Suprapubic skin (tissue), 4 donors: ENCODE measurements around the gene LYAR. TPM values are rescaled to one million over a fixed set of nuclear protein-coding genes. Genes with fewer than 3 reads are reported as not detected.
"Not testable (repeated sequence)": the region's sequence is repeated elsewhere in the genome, so short reads cannot be mapped to it uniquely, and the experiment has no call there.

Source experiments
- DNase-seq, 2 donors: peaks; one replicate each; pipeline ENCODE4 v3.0.0-alpha.2; 2019; ENCODE audit warnings: low spot score in 2 of 2
- H3K27ac ChIP-seq: fragments of 200-600 bp; sonication (generic); one replicate; pipeline ENCODE4 v1.5.1; 2019
- H3K27me3 ChIP-seq: fragments of 200-600 bp; sonication (generic); one replicate; pipeline ENCODE4 v1.5.1; 2019
- H3K36me3 ChIP-seq: fragments of 200-600 bp; sonication (generic); one replicate; pipeline ENCODE4 v1.5.1; 2019
- H3K4me1 ChIP-seq: fragments of 200-600 bp; sonication (generic); one replicate; pipeline ENCODE4 v1.5.1; 2019
- H3K4me3 ChIP-seq: fragments of 200-600 bp; sonication (generic); one replicate; pipeline ENCODE4 v1.5.1; 2019; ENCODE audit warnings: mild to moderate bottlenecking
- H3K9me3 ChIP-seq: fragments of 200-600 bp; sonication (generic); one replicate; pipeline ENCODE4 v1.5.1; 2019
- CTCF ChIP-seq, 2 donors: fragments of 200-600 bp in 1 of 2; fragments of 450-650 bp in 1 of 2; sonication (generic) in 1 of 2; IDR thresholded peaks; one replicate each; pipeline ENCODE4 v1.5.1; 2016 to 2019; ENCODE audit warnings: antibody characterized with exemption in 2 of 2, mild to moderate bottlenecking in 1 of 2, moderate library complexity in 1 of 2
- EP300 ChIP-seq: sonication (generic); formaldehyde crosslinking; IDR thresholded peaks from one replicate; pipeline ENCODE4 v1.6.1; 2017; ENCODE audit warnings: antibody characterized with exemption
- POLR2A ChIP-seq, 2 donors: fragments of 450-650 bp; IDR thresholded peaks; one replicate each; pipeline ENCODE4 v1.6.1; 2017; ENCODE audit warnings: antibody characterized with exemption in 2 of 2, mild to moderate bottlenecking in 2 of 2, moderate library complexity in 2 of 2
- POLR2AphosphoS5 ChIP-seq, 3 donors: sonication (generic); formaldehyde crosslinking; IDR thresholded peaks; one replicate each; pipeline ENCODE4 v1.6.1; 2017; ENCODE audit warnings: antibody characterized with exemption in 3 of 3
- WGBS: methylation state at CpG from one replicate; pipeline ENCODE4 v1.1.5; 2018; 5-methylcytosine and 5-hydroxymethylcytosine counted together
- total RNA-seq, 4 donors: library from RNA; depleted of rRNA; stranded (reverse); fragments of >200 nt; gene quantifications; one replicate each; pipeline ENCODE4 v1.1.0, GENCODE V29; 2016

LYAR gene
- total RNA-seq, 4 donors from 2014 or later: 7.9 to 12.8 (median 10.7) TPM

GRCh38 chr4:4254666-4255065 is 35.3 kb downstream of the LYAR start:
- H3K9me3 ChIP-seq: no peaks in the 10 kb centered on the region
- no peaks in the 10 kb centered on the region for H3K36me3 ChIP-seq
- H3K27ac ChIP-seq: no peak overlapping the region
- DNase-seq: no peak
- TF ChIP-seq CTCF (IDR thresholded peaks at IDR 0.05) (no peak), POLR2AphosphoS5 (IDR thresholded peaks at IDR 0.05) (no peak), EP300 (no peak), POLR2A (IDR thresholded peaks at IDR 0.05) (no peak)
- no peaks in the 10 kb centered on the region for H3K4me1 ChIP-seq
- H3K27me3 ChIP-seq: peaks cover 12% of the 10 kb centered on the region
- WGBS: 64% methylated on average over 6 of the region's 6 CpGs
- H3K4me3 ChIP-seq: no peak overlapping the region

- TF ChIP-seq POLR2AphosphoS5 (IDR thresholded peaks at IDR 0.05) (no peak), CTCF (IDR thresholded peaks at IDR 0.05) (no peak), EP300 (no peak), POLR2A (IDR thresholded peaks at IDR 0.05) (no peak)
- Histone ChIP-seq H3K9me3 (no peaks in the 10 kb centered on the region), H3K27me3 (peaks cover 12% of the 10 kb centered on the region), H3K4me1 (peaks cover 2% of the 10 kb centered on the region), H3K36me3 (no peaks in the 10 kb centered on the region), H3K4me3 (no peak overlapping the region), H3K27ac (no peak overlapping the region)
- no peak for DNase-seq
- WGBS: 82% methylated on average over 11 of the region's 11 CpGs
Observed at GRCh38 chr4:4254199-4254598, 35.8 kb downstream of the LYAR start.

GRCh38 chr4:4249866-4250265 is 40.1 kb downstream of the LYAR start:
- no peak overlapping the region for H3K27ac ChIP-seq
- H3K36me3 ChIP-seq: peaks cover 6% of the 10 kb centered on the region
- no peak overlapping the region for H3K4me3 ChIP-seq
- no peak for DNase-seq
- no peak for TF ChIP-seq POLR2AphosphoS5 (IDR thresholded peaks at IDR 0.05)
- no peak for TF ChIP-seq POLR2A (IDR thresholded peaks at IDR 0.05)
- TF ChIP-seq CTCF (IDR thresholded peaks at IDR 0.05): no peak
- TF ChIP-seq EP300: no peak
- WGBS: 78% methylated on average over 8 of the region's 8 CpGs
- H3K27me3 ChIP-seq: peaks cover 8% of the 10 kb centered on the region
- peaks cover 22% of the 10 kb centered on the region for H3K4me1 ChIP-seq
- no peaks in the 10 kb centered on the region for H3K9me3 ChIP-seq

GRCh38 chr4:4249342-4249741 is 40.6 kb downstream of the LYAR start:
- Histone ChIP-seq H3K4me1 (peaks cover 22% of the 10 kb centered on the region), H3K36me3 (peaks cover 12% of the 10 kb centered on the region)
- not testable (repeated sequence) for H3K9me3 ChIP-seq, DNase-seq, H3K27ac ChIP-seq, H3K4me3 ChIP-seq, H3K27me3 ChIP-seq
- WGBS: 95% methylated on average over 15 of the region's 15 CpGs

- TF ChIP-seq POLR2AphosphoS5 (IDR thresholded peaks at IDR 0.05) (no peak), EP300 (no peak), POLR2A (IDR thresholded peaks at IDR 0.05) (no peak), CTCF (IDR thresholded peaks at IDR 0.05) (no peak)
- 21% methylated on average over 10 of the region's 10 CpGs for WGBS
- Histone ChIP-seq H3K9me3 (no peaks in the 10 kb centered on the region), H3K27ac (peak overlapping the region; percentile 96), H3K4me3 (peak overlapping the region; percentile 96), H3K36me3 (peaks cover 17% of the 10 kb centered on the region), H3K4me1 (peaks cover 22% of the 10 kb centered on the region), H3K27me3 (peaks cover 3% of the 10 kb centered on the region)
- DNase-seq: no peak
Observed at GRCh38 chr4:4248885-4249203, 41.1 kb downstream of the LYAR start.
